Astrocyte (in vitro differentiated cells and primary cell): ENCODE data around the gene IL6. TPM values are rescaled to one million over a fixed set of nuclear protein-coding genes. Genes with fewer than 3 reads are reported as not detected.

Source experiments
- DNase-seq: peaks from one replicate; pipeline ENCODE4 v3.0.0-alpha.2; 2010; ENCODE audit warnings: low read depth
- FAIRE-seq: peaks from 2 replicates; lab custom pipeline; 2011; peaks lifted over from hg19 to GRCh38; lab: Jason Lieb, UNC
- H2AFZ ChIP-seq: 2 replicates; pipeline ENCODE4 v1.6.0; 2012; ENCODE audit warnings: low read depth, low read length, inconsistent platforms
- H3K27ac ChIP-seq: 2 replicates; pipeline ENCODE4 v1.5.1; 2011; ENCODE audit warnings: low read depth, low read length, inconsistent platforms
- H3K27me3 ChIP-seq: 2 replicates; pipeline ENCODE4 v1.6.0; 2011; ENCODE audit warnings: low read length, inconsistent platforms; ENCODE audit not compliant: insufficient read depth
- H3K36me3 ChIP-seq: 2 replicates; pipeline ENCODE4 v1.5.1; 2011; ENCODE audit warnings: low read length, inconsistent platforms; ENCODE audit not compliant: insufficient read depth
- H3K4me1 ChIP-seq: 2 replicates; pipeline ENCODE4 v1.5.1; 2011; ENCODE audit warnings: low read length, inconsistent platforms; ENCODE audit not compliant: insufficient read depth
- H3K4me2 ChIP-seq: 2 replicates; pipeline ENCODE4 v1.6.0; 2012; ENCODE audit warnings: low read length, inconsistent platforms
- H3K4me3 ChIP-seq: 2 replicates; pipeline ENCODE4 v1.5.1; 2011; ENCODE audit warnings: low read depth, mild to moderate bottlenecking, low read length, inconsistent platforms; ENCODE audit not compliant: insufficient read depth
- H3K79me2 ChIP-seq: 2 replicates; pipeline ENCODE4 v1.6.0; 2012; ENCODE audit warnings: mild to moderate bottlenecking, low read length, inconsistent platforms; ENCODE audit not compliant: insufficient read depth
- H3K9ac ChIP-seq: 2 replicates; pipeline ENCODE4 v1.6.0; 2012; ENCODE audit warnings: mild to moderate bottlenecking, low read length, inconsistent platforms
- H3K9me3 ChIP-seq: 2 replicates; pipeline ENCODE4 v1.5.1; 2012; ENCODE audit warnings: low read depth, mild to moderate bottlenecking, low read length, inconsistent platforms; ENCODE audit not compliant: insufficient read depth
- H4K20me1 ChIP-seq: 2 replicates; pipeline ENCODE4 v1.6.0; 2012; ENCODE audit warnings: low read length, inconsistent platforms; ENCODE audit not compliant: insufficient read depth
- H3K27ac Mint-ChIP-seq: one replicate; pipeline ENCODE4 v1.8.0; 2021; ENCODE audit warnings: mild to moderate bottlenecking, mixed read lengths; ENCODE audit not compliant: unreplicated experiment
- H3K27me3 Mint-ChIP-seq: one replicate; pipeline ENCODE4 v1.8.0; 2021; ENCODE audit warnings: low read depth, mixed read lengths; ENCODE audit not compliant: unreplicated experiment
- H3K36me3 Mint-ChIP-seq: one replicate; pipeline ENCODE4 v1.8.0; 2021; ENCODE audit warnings: low read depth, mixed read lengths; ENCODE audit not compliant: unreplicated experiment
- H3K4me1 Mint-ChIP-seq: one replicate; pipeline ENCODE4 v1.8.0; 2021; ENCODE audit warnings: low read depth, mixed read lengths; ENCODE audit not compliant: unreplicated experiment
- H3K4me3 Mint-ChIP-seq: one replicate; pipeline ENCODE4 v1.8.0; 2021; ENCODE audit warnings: mild to moderate bottlenecking, moderate library complexity, mixed read lengths; ENCODE audit not compliant: unreplicated experiment
- H3K9me3 Mint-ChIP-seq: one replicate; pipeline ENCODE4 v1.8.0; 2021; ENCODE audit warnings: mild to moderate bottlenecking, mixed read lengths; ENCODE audit not compliant: unreplicated experiment
- EZH2 ChIP-seq: IDR thresholded peaks from 2 replicates; pipeline ENCODE4 v1.6.1; 2012; ENCODE audit warnings: mild to moderate bottlenecking, low read length, inconsistent platforms; ENCODE audit not compliant: insufficient read depth
- total RNA-seq: library from RNA; stranded (reverse); gene quantifications from 2 replicates; pipeline ENCODE4 v1.2.1, GENCODE V29; 2021
- TF ChIP-seq, protein P1 (sequence below): IDR thresholded peaks from 2 replicates; pipeline ENCODE4 v1.5.1; 2011; ENCODE audit warnings: low read depth, mild to moderate bottlenecking, inconsistent platforms, low read length, moderate library complexity; ENCODE audit not compliant: insufficient read depth

The IL6 gene
- total RNA-seq, 1 donor from 2014 or later = 2.5 TPM

DNA sequence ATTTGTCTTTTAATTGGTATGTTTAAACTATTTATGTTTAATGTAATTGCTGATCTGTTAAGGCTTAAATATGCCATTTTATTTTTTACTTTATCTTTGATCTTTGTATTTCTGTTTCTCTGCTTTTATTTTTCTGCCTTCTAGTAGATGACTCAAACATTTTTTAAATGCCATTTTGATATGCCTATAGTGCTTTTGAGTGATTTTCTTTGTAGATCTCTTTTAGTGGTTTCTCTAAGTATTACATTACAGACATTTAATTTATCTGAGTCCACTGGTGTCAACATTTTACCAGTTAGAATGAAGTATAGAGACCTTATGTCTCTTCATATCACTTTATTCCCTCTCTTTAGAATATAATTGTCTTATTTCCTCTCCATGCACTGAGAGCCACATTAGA is 32.7 kb downstream of the IL6 start:
- TF ChIP-seq, protein P1, sequence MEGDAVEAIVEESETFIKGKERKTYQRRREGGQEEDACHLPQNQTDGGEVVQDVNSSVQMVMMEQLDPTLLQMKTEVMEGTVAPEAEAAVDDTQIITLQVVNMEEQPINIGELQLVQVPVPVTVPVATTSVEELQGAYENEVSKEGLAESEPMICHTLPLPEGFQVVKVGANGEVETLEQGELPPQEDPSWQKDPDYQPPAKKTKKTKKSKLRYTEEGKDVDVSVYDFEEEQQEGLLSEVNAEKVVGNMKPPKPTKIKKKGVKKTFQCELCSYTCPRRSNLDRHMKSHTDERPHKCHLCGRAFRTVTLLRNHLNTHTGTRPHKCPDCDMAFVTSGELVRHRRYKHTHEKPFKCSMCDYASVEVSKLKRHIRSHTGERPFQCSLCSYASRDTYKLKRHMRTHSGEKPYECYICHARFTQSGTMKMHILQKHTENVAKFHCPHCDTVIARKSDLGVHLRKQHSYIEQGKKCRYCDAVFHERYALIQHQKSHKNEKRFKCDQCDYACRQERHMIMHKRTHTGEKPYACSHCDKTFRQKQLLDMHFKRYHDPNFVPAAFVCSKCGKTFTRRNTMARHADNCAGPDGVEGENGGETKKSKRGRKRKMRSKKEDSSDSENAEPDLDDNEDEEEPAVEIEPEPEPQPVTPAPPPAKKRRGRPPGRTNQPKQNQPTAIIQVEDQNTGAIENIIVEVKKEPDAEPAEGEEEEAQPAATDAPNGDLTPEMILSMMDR = no peak
- no peak for TF ChIP-seq EZH2
- H3K9me3 ChIP-seq = peaks cover 2% of the 10 kb centered on the region
- H2AFZ ChIP-seq = no peak overlapping the region
- no peak overlapping the region for H3K4me3 ChIP-seq
- Mint-ChIP-seq H3K9me3 (peaks cover 29% of the 10 kb centered on the region), H3K4me1 (no peaks in the 10 kb centered on the region), H3K4me3 (no peak overlapping the region), H3K27ac (no peak overlapping the region), H3K36me3 (peaks cover 2% of the 10 kb centered on the region), H3K27me3 (no peaks in the 10 kb centered on the region)
- H3K36me3 ChIP-seq = no peaks in the 10 kb centered on the region
- H3K27ac ChIP-seq = no peak overlapping the region
- no peaks in the 10 kb centered on the region for H4K20me1 ChIP-seq
- no peaks in the 10 kb centered on the region for H3K79me2 ChIP-seq
- FAIRE-seq (no peak), DNase-seq (peak; percentile 25)
- H3K4me2 ChIP-seq = no peak overlapping the region
- H3K27me3 ChIP-seq = no peaks in the 10 kb centered on the region
- H3K4me1 ChIP-seq = no peaks in the 10 kb centered on the region
- H3K9ac ChIP-seq = no peak overlapping the region

DNA sequence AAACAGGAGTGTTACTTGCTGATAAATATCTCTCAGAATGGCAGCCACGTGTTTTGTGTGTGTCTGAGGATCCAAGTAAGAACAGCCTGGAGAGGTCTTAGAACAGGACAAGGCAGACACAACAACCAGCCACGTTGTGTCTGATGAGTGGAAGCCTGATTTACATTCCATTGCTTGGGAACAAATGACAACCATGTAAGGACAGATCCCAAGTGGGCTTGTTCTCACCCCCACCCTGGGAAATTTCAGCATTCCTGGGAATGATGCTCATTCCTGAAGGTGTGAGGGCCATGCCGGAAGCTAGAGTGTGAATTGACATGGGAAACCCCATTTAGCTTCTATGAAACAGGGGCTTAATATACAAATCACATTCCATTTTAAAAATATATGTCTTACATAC is 35.9 kb downstream of the IL6 start:
- H3K27ac ChIP-seq = no peak overlapping the region
- no peak overlapping the region for H3K4me2 ChIP-seq
- no peak overlapping the region for H2AFZ ChIP-seq
- Mint-ChIP-seq H3K9me3 (peaks cover 27% of the 10 kb centered on the region), H3K36me3 (no peaks in the 10 kb centered on the region), H3K27me3 (no peaks in the 10 kb centered on the region), H3K4me1 (no peaks in the 10 kb centered on the region), H3K4me3 (no peak overlapping the region), H3K27ac (peak overlapping the region; percentile 41)
- DNase-seq = no peak
- H3K9ac ChIP-seq = no peak overlapping the region
- no peaks in the 10 kb centered on the region for H3K36me3 ChIP-seq
- no peak overlapping the region for H3K4me3 ChIP-seq
- no peaks in the 10 kb centered on the region for H3K4me1 ChIP-seq
- H3K9me3 ChIP-seq = peaks cover 2% of the 10 kb centered on the region
- TF ChIP-seq EZH2 = no peak
- TF ChIP-seq, protein P1 = no peak
- no peaks in the 10 kb centered on the region for H3K79me2 ChIP-seq
- no peaks in the 10 kb centered on the region for H3K27me3 ChIP-seq
- FAIRE-seq = no peak
- H4K20me1 ChIP-seq = no peaks in the 10 kb centered on the region

DNA sequence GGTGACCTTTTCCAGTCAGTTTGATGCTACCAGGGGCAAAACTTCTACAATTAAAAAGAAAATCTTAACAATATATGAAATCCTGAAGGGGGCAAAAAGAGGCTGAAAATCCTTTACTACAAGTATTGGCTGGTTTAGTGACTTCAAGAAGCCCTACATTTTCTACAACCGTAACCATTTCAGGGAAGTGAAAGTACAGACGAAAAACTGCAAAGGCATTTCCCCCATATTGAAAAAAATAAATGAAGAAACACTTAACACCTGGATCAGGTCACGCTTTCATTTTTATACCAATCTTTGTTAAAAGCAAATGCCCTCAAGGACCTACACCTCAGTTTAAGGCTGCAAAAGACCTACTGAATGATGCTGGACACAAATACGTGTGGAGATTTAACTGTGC is 38.6 kb downstream of the IL6 start:
- Histone ChIP-seq H2AFZ (no peak overlapping the region), H3K36me3 (no peaks in the 10 kb centered on the region), H3K27ac (no peak overlapping the region), H3K4me2 (no peak overlapping the region), H3K27me3 (no peaks in the 10 kb centered on the region), H3K9ac (no peak overlapping the region), H4K20me1 (no peaks in the 10 kb centered on the region), H3K79me2 (no peaks in the 10 kb centered on the region), H3K9me3 (peaks cover under 1% of the 10 kb centered on the region), H3K4me3 (no peak overlapping the region), H3K4me1 (no peaks in the 10 kb centered on the region)
- no peaks in the 10 kb centered on the region for H3K27me3 Mint-ChIP-seq
- H3K4me1 Mint-ChIP-seq = no peaks in the 10 kb centered on the region
- no peaks in the 10 kb centered on the region for H3K36me3 Mint-ChIP-seq
- H3K9me3 Mint-ChIP-seq = peaks cover 22% of the 10 kb centered on the region
- no peak overlapping the region for H3K27ac Mint-ChIP-seq
- DNase-seq (no peak), FAIRE-seq (no peak)
- TF ChIP-seq EZH2 = no peak
- TF ChIP-seq, protein P1 = no peak
- H3K4me3 Mint-ChIP-seq = no peak overlapping the region
